ENCODE data around the gene ADAR.

ADAR gene

DNA sequence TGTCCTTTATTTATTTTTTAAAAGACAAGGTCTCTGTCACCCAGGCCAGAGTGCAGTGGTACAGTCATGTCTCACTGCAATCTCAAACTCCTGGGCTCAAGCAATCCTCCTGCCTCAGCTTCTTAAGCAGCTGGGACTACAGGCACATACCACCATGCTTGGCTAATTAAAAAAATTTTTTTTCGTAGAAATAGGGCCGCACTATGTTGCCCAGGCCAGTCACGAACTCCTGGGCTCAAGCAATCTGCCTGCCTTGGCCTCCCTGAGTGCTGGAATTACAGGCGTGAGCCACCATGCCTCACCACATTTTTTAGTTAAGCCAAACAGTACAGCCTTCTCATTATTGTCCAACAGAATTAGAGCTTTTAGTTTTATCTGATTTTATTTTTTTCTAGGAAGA is 7.4 kb upstream of the ADAR start:
- no peak for DNase-seq (ENCODE audit: low read depth in 2 of 2)

DNA sequence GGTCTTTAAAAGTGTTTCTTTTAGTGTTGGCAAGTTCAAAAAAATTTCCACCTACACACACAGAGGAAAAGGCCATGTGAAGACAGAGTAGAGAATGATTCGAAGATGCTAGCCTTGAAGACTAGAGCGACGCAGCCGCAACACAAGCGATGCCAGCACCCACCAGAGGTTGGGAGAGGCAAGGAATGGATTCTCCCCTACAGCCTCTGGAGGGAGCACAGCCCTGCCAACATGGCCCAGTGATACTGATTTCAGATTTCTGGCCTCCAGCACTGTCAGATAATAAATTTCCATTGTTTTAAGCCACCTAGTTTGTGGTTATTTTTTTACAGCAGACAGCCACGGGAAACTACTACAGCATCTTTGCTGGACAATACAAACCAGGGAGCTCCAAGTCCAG is 6.9 kb upstream of the ADAR start:
- no peak for DNase-seq (ENCODE audit: low read depth in 2 of 2)

DNA sequence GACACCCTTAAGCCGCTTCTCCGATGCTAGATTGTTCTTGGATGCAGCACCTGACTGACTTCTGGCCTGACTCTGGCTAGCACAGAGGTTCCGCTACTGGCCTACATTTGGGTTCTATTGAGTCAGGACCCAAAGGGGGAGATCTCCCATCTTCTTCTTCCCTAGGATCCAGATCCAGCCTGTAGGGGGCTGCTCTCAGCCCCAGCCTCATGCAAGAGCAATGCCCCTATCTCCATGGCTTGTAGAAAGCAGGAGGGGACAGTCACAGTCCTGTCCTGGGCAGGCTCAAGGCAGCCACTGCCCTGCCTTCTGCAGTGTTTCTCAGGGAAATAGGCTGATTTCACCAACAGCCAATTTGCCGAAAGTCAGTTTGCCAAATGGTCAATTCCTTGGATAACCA is 6.3 kb upstream of the ADAR start:
- DNase-seq (ENCODE audit: low read depth in 2 of 2), result no peak

DNA sequence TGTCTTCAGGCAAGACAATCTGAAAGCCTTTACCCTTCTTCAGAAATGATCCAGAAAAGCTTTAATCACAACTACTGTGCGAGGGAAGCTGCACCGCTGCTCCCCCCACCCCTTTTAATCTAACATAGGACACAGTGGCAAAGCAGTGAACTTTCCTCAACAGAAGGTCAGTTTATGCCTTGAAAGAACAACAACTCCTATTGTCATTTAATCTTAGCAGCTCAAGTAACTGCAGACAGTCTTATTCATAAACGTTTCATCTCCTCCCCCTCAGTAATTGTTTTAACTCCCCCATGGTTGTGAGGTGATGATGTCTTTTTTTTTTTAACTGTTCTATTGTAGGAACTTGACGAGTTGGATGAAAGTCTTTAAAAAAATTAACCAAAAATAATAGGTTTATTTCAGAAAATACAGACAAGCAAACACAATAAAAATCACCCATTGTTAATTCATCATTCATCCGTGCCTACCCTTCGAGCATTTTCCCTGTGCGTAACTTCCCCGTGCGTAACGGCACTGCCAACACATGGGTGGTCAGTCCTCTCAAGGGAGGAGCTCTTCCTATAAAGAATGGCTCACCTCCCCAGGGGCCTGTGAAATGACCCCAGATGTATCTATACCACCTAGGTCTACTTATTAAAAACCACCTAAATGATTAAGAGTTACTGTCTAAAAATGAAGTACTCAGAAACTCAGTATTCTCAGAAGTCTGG is 3.3 kb upstream of the ADAR start:
- no peak for DNase-seq (ENCODE audit: low read depth in 2 of 2)

DNA sequence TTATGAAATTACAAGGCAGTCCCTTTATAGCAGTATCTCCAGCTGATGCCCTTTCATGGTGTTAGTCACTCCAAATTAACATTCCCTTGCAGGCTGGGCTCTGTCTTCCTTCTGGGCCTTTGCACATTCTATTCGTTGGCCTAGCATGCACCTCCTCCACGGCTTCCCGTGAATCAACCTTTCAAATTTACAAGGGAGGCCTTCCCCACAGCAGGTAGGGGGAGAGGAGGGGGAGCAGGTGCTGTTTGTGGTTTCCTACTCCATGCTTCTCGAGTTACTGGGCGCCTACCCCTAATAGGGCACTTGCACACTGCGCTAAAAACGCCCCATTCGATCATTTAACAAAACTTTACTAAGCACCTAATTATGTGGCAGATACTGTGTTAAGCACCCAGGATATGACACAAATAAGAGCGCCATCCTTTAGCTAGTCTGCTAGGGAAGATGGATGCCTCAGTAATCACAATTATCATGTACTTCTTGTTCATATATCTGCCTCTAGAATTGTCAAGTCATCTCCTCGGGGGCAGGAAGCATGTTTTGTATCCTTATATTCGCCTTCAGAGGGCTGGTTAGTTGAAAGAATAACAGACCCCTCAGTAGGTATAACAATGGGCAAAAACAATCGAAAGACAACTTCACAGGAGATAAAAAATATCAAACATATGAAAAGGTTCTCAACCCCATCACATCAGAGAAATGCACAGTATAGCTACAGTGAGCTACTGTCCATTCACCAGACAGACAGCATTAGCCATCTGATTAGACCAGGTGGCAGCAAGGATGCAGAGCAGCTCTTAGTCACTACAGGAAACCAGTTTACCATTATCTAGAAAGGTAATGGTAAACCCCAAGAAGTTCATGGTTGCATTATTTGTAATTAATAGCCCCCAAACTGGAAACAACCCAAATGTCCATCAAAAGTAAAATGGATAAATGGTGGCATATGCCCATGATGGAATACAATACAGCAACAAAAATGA is 1.7 kb upstream of the ADAR start:
- DNase-seq (ENCODE audit: low read depth in 2 of 2), result peak; percentile 25 to 40

DNA sequence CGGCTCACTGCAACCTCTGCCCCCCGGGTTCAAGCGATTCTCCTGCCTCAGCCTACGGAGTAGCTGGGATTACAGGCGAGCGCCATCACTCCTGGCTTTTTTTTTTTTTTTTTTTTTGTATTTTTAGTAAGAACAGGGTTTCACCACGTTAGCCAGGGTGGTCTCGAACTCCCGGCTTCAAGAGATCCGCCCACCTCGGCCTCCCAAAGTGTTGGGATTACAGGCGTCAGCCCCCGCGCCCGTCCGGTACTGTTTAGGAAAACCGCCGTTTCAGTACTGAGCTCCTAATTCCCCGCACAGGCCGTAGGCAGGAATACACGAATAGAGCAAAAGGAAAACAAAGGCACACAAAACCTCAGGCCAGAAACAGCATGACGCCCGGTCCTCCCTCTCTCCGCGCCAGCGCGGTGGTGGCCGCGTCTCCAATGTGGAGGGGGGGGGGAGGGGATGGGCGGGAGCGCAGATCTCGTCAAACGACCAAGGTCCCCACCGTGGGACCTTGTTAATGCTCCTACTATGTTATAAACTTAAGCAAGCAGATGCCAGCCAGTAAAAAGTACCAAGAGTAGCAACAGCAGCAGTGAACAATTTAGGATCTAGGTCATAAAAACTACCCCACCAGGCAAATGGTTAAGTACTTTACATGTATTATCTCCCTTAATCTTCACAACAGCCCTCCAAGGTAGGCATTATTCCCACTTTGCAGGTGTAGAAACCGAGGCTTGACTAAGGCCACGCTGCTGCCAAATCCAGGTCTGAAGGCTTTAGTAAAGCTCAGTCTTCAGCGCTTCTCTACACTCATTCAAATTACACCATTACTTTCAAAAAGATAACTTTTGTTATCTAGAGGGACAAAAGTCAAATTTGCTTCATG is 648 bp upstream of the ADAR start:
- peak in 1 of 2 donors; percentile 18 for DNase-seq (ENCODE audit: low read depth in 2 of 2)

DNA sequence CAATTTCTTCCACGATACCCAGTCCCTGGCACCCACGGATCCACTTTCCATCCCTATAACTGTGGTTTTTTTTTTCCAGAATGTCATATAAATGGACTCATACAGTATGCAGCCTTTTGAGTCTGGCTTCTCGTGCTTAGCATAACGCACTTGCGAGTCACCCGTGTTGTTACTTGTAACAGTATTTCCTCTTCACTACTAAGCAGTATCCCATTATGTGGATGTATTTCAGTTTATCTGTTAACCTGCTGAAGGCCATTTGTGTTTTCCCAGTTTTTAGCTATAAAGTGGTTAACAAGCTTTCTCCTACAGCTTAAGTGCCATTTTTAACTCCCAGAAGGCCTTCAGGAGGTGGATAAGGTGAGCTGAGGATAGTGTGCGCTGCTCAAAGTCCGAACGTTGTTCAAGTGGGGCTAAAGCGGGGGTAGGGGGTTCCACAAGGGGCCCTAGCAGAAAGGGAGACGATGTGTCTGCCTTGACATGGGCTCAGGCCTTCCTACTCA is 829 bp downstream of the ADAR start:
- no peak for DNase-seq (ENCODE audit: low read depth in 2 of 2)

DNA sequence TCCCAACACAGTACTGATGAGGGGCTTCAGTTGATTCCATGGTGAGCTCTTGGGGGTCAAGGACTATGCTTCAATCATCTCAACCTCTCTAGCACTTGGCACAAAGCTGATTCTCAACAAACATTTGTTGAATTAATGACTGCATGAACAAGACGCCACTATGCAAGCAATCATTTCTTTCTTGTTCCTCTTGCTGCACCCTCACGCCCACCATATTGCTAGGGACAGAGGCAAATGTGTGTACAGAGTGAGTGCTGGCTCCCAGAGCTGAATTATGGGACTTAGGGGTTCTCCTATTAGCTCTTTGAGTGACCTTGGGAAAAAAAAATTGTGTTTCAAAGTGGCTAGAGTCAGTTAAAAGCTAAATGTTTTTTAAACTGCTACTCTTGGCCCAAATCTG is 2.5 kb downstream of the ADAR start:
- no peak for DNase-seq (ENCODE audit: low read depth in 2 of 2)

DNA sequence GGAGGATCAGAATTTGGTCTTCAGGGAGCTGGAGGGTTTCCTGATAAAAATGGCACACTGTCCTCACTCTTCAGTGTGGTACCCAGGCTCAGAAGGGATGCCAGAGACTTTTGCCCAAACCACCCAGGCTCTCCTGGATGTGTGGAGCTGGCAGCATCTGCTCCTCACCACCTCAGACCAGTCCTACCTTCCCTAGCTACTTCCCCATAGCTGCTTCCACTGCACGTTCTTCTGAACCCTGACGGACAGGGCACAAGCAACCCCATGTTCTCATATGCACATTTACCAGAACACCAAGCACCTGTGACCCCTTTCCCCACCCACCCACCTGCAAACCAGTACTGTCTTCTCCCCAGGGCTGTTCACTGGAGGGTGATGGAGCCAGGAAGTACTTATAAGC is 4.7 kb downstream of the ADAR start:
- DNase-seq (ENCODE audit: low read depth in 2 of 2), result no peak

DNA sequence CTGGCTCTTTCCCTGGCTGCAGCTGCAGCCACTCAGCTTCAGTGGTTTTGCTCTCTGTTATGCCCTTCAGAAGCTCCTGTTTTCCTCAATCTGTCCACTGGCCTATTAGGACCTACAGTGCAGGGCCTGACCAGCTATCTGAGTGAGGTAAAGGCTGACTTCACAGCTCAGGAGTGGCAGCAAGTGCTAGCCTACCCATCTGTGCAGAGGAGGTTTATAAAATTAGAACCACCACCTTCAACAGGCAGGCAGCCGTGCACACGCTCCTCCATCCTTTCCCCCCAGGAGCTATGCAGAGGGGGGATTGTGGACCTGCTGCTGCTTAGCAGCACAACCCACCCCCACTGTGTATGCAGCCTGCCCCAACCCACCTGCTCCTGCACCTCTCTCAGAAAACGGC is 8.3 kb downstream of the ADAR start:
- DNase-seq (ENCODE audit: low read depth in 2 of 2), result no peak

DNA sequence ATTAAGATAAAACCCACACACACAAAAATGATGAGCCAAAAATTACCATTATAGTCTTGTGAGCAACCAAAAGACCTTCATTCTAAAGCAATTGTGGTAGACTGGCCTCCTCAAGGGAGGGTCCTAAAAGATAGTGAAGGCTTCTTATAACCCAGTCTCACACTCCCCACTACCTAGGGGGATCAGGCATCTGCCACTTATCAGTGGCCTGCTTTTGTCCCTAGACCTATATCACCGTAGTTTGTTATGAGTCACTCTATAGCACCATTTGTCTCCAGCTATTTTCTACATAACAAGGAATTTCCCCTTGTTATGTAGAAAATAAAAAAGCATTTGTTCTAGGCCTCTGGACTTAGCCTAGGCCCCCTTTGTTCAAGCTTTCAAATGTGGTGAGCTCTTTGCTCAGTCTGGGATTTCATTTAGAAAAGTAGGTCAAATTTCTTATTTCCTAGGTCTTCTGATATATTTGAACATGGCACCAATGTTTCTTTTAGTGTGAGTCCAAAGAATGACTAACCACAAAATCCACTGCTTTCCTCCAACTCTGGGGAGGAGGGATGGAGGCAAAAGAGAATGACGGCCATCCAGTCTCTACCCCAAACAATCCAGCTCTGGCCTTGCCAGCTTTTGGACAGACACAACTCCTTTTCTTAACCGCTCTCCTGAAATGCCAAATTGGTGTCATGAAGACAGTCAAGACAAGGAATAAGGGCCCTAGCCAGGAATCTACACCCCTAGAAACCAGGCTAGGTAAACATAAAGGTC is 8.9 kb downstream of the ADAR start:
- no peak for DNase-seq (ENCODE audit: low read depth in 2 of 2)

DNA sequence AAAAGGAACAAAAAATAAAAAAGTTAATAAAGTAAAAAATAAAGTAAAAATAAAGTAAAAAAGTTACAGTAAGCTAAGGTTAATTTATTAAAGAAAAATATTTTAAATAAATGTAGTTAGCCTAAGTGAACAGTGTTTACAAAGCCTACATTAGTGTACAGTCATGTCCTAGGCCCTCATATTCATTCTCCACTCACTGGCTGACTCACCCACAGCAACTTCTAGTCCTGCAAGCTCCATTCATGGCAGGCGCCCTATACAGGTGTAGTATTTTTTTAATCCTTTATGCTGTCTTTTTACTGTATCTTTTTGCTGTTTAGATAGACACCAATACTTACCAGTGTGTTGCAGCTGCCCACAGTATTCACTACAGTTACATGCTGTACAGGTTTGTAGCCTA is 12.4 kb downstream of the ADAR start:
- no peak for DNase-seq (ENCODE audit: low read depth in 2 of 2)

DNA sequence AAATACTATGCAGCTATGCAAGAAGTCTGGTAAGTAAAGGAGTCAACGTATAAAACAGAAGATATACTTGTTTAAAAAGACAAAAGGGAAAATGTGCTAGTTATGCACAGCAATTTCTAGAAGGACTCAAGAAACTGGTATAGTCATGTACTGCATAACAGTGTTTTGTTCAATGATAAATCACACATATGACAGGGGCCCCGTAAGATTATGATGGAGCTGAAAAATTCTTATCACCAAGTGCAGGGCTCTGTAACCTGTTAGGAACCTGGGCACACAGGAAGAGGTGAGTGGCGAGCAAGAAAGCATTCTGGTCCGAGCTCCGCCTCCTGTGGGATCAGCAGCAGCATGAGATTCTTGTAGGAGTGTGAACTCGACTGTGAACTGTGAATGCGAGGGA is 13.2 kb downstream of the ADAR start:
- no peak for DNase-seq (ENCODE audit: low read depth in 2 of 2)

DNA sequence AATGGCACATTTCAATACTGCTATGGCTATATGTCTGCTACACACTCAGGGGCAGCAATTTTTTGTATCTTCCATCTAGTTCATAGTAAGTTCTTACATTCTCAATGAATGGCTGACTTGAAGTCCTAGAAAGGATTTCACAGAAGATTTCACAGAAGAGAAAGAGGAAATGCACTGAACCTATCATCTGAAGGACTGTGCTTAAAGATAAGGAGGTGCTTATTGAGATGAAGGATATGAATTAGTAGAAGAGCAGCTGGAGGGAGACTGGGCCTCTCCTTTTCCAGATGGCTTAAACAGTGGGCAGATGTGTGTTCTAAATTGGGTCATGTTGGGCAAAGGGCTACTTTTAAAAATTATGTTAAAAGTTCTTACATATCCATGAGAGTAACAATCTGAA is 14.6 kb downstream of the ADAR start:
- DNase-seq (ENCODE audit: low read depth in 2 of 2), result no peak

DNA sequence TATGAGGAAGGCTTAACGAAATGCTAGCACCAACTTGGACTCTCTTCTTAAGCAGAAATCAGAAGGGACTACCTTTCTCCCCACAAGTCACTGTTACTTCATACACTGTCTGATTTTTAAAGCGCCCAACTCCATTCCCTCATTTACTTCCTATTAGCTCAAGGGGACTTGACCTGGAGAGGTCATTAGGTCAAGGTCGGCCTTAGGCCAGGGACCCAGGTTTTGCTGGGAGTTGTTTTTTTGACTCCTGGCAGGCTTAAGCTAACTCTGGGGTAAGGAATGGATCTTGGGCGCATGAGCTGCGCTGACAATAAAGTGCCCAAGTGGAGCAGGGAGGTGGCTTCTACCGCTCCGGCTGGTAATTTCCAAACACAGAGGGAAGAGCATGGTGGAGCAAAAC is 16.8 kb downstream of the ADAR start:
- DNase-seq (ENCODE audit: low read depth in 2 of 2), result no peak

DNA sequence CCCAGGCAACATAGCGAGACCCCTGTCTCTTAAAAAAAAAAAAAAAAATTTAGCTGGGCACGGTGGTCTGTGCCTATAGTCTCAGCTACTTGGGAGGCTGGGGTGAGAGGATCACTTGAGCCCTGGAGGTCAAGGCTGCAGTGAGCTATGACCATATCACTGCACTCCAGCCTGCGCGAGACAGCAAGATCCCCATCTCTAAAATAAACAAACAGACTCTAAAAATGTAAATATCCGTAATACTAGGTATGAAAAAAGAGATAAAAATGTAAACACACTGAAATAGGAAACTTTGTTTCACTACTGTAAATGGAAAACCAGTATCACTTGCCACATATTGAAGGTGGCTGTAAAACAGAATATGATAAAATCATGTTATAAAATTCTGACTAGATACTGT is 17.2 kb downstream of the ADAR start:
- no peak for DNase-seq (ENCODE audit: low read depth in 2 of 2)

DNA sequence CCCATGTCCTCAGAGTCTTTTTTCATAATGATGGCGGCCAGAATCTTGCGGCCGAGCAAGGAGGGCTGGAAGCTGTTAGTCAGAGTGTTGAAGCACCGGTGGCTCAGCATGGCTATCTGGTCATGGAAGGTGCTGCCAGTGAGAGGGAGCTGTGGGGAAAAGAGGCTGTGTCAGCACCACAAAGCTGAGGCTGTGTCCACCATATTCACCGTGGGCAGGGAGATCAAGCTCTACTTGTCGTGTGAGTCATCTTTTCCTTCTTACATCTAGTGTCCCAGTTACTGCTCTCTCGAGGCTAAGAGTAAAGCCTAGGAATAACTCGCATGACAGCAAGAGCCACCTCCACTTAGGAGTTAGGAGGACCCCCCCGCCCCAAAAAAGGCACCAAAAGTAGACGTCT is 18.2 kb downstream of the ADAR start:
- no peak for DNase-seq (ENCODE audit: low read depth in 2 of 2)

DNA sequence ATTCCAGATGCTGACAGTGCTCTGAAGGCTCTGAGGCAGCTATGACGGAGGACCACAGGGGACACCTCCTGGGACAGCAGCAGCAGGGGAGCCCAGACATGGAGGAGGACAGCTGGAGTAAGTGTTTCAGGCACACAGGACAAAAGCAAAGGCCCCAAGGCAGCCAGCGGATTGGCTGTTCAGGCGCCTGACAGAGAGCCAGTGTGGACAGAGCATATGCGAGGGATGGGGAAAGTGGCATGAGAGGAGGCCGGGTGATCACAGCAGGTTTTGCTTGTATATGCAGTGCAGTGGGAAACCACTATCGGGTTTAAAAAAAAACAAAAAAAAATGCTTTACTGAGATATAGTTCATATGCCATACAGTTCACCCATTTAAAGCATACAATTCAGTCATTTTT is 21.3 kb downstream of the ADAR start:
- no peak for DNase-seq (ENCODE audit: low read depth in 2 of 2)

DNA sequence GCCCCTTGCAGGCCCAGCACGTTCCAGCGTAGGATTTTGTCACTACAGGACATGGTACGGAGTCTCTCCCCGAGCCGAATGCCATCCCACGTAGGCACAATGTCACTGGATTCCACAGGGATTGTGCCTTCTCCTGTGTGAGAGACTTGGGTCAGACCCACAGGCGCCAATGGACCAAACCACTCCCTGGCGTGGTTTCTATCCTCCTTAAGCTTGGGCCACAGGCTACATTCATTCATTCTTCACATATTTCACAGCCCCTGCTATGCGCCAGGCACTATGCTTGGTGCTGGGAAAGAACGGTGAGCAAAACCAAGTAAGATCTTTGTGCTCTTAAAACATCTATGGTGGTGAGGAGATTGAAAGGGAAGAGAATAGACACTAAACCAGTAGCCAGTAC is 21.8 kb downstream of the ADAR start:
- DNase-seq (ENCODE audit: low read depth in 2 of 2), result no peak

DNA sequence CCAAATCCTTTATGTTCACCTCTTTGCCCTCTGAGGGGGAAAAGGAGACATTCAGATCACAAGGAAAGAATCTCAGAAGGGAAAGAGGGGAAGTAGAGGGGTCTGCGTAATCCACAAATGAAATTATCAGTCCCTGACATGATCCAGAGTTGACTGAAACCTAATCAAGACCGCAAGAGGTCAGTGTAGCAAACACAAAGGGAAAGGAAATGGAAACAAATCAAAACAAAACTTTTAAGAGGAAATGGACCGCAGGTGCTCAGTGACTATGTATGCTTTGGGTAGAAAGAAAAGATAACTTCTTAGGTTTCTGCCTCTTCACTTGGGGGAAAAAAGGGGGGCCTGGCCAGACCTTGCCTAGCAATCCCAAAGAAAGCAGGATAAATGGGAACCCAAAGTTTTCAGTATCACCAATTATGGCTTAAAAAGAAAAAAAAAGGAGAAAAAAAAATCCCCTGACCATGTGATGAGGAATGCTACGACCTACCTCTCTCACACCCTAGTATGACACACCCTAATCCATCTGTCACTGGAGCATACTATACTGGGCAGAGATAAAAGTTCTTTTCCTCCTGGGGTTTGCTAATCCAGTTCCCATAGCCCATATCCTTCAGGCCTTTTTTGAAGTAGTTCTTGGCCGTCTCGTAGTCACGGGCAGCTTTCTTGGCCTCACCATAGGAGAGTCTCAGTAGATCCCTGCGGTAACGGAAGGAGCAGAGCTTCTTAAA is 23.6 kb downstream of the ADAR start:
- no peak for DNase-seq (ENCODE audit: low read depth in 2 of 2)

DNA sequence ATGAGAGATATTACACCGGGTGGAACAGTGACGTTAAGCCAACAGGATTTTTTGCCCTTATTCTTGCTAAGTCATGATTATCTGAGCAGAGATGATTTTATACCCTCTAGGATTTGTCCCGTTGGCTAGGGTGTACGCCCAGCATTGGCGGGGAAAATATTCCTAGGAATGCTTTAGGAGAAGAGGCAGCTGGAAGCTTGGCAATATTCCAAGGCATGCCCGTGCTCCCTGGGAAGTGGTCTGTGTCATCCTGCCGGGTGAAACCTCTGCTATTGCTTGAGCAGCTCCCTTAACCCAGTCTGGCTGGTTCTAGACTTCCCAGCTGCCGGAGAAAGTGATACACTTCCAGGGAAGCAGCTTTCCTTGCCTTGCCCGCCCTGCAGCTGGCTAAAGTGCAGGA is 24.2 kb downstream of the ADAR start:
- no peak for DNase-seq (ENCODE audit: low read depth in 2 of 2)
